K562 (cell line): ENCODE results near the gene KISS1R. TPM values are rescaled to one million over a fixed set of nuclear protein-coding genes. Genes with fewer than 3 reads are reported as not detected.

Source experiments
- ATAC-seq: fragments of 200-7000 bp; cut with Tn5 transposase; 3 replicates; pipeline ENCODE4 v1.9.1; 2020; ENCODE audit warnings: moderate library complexity
- BruUV-seq: library from RNA; stranded (reverse); fragments of 400-500 nt; replicated peaks from 2 replicates; lab custom pipeline; 2021; lab: Mats Ljungman, UMichigan
- CTCF ChIA-PET: fragments of 300-600 bp; formaldehyde crosslinking; extraction: SDS; loops from one replicate; lab custom pipeline; 2021; ENCODE audit warnings: low intra/inter-chr PET ratio; lab: Yijun Ruan, JAX
- POLR2A ChIA-PET: fragments of 300-600, 350-650 bp; sonication (Branson Sonifier 250); formaldehyde crosslinking; extraction: SDS; loops from one replicate; lab custom pipeline; 2021; ENCODE audit warnings: antibody characterized with exemption, inconsistent platforms; lab: Yijun Ruan, JAX
- DNase-seq, 4 experiments: peaks; one replicate each; pipeline versions ENCODE4 v3.0.0 to v3.0.0-alpha.2; 2011 to 2018; ENCODE audit warnings: low spot score in 3 of 4, mixed read lengths in 3 of 4; ENCODE audit errors: extremely low read depth in 1 of 4
- FAIRE-seq: peaks from 2 replicates; lab custom pipeline; 2011; peaks lifted over from hg19 to GRCh38; lab: Jason Lieb, UNC
- H2AFZ ChIP-seq: 2 replicates; pipeline ENCODE4 v1.6.0; 2011; ENCODE audit warnings: low read depth, low read length, control low read depth, inconsistent platforms
- H3K27ac ChIP-seq: fragments of 200-600 bp; 3 replicates; pipeline ENCODE4 v1.8.0; 2011; ENCODE audit warnings: low read depth, mild to moderate bottlenecking, control low read depth, inconsistent platforms, low read length, moderate library complexity, mixed read lengths; ENCODE audit errors: extremely low read depth
- H3K27me3 ChIP-seq, 2 experiments: fragments of 300-600 bp in 1 of 2; 2 replicates in 1 of 2; 3 replicates in 1 of 2; pipeline versions ENCODE4 v1.6.0 to v1.8.0; 2011; ENCODE audit warnings: inconsistent platforms in 2 of 2, low read length in 2 of 2, mild to moderate bottlenecking in 1 of 2, mixed read lengths in 1 of 2, moderate library complexity in 1 of 2; ENCODE audit not compliant: control insufficient read depth in 2 of 2, insufficient read depth in 2 of 2
- H3K36me3 ChIP-seq: fragments of 300-600 bp; 3 replicates; pipeline ENCODE4 v1.8.0; 2011; ENCODE audit warnings: mild to moderate bottlenecking, low read length, inconsistent platforms; ENCODE audit not compliant: control insufficient read depth, insufficient read depth
- H3K4me1 ChIP-seq, 2 experiments: fragments of 200-600 bp in 1 of 2; replicated peaks in 1 of 2; 2 replicates in 1 of 2; 3 replicates in 1 of 2; pipeline versions ENCODE4 v1.5.1 to v1.8.0; 2011; ENCODE audit warnings: inconsistent platforms in 2 of 2, low read length in 2 of 2, mild to moderate bottlenecking in 1 of 2, mixed read lengths in 1 of 2, moderate library complexity in 1 of 2; ENCODE audit not compliant: control insufficient read depth in 2 of 2, insufficient read depth in 2 of 2
- H3K4me2 ChIP-seq: 2 replicates; pipeline ENCODE4 v1.6.1; 2011; ENCODE audit warnings: low read length, control low read depth, inconsistent platforms, mixed read lengths; ENCODE audit not compliant: insufficient read depth
- H3K4me3 ChIP-seq: fragments of 200-600 bp; sonication (generic), shearing (Covaris generic); 2 replicates; pipeline ENCODE4 v1.5.1; 2016; ENCODE audit warnings: control low read depth, inconsistent platforms
- H3K79me2 ChIP-seq: fragments of 200-600 bp; 3 replicates; pipeline ENCODE4 v1.8.0; 2011; ENCODE audit warnings: low read length, inconsistent platforms; ENCODE audit not compliant: control insufficient read depth, insufficient read depth
- H3K9ac ChIP-seq, 2 experiments: 2 replicates each; pipeline versions ENCODE4 v1.6.0 to v1.6.1; 2011; ENCODE audit warnings: low read depth in 2 of 2, low read length in 2 of 2, control low read depth in 1 of 2, inconsistent platforms in 1 of 2, mild to moderate bottlenecking in 1 of 2, mixed read lengths in 1 of 2; ENCODE audit not compliant: insufficient read depth in 1 of 2
- H3K9me1 ChIP-seq: one replicate; pipeline ENCODE4 v1.6.0; 2011; ENCODE audit warnings: inconsistent platforms, mild to moderate bottlenecking, low read length, moderate library complexity; ENCODE audit not compliant: control insufficient read depth, insufficient read depth
- H3K9me3 ChIP-seq: replicated peaks from 2 replicates; pipeline ENCODE4 v1.5.1; 2011; ENCODE audit warnings: low read depth, low read length, inconsistent platforms; ENCODE audit not compliant: control insufficient read depth, insufficient read depth
- H4K20me1 ChIP-seq: replicated peaks from 2 replicates; pipeline ENCODE4 v1.6.1; 2011; ENCODE audit warnings: low read length, inconsistent platforms, mixed read lengths; ENCODE audit not compliant: control insufficient read depth, insufficient read depth
- ELF4 ChIP-seq: fragments of 450-650 bp; formaldehyde crosslinking; IDR thresholded peaks from 2 replicates; pipeline ENCODE4 v1.4.0; 2022; ENCODE audit warnings: missing genetic modification characterization
- GABPA ChIP-seq: fragments of 200-800 bp; sonication (Bioruptor generic); conservative IDR thresholded peaks from 2 replicates; pipeline ENCODE4 v1.6.1; 2016; ENCODE audit warnings: low read depth, missing genetic modification characterization, missing compliant biosample characterization
- HMG20B ChIP-seq: fragments of 250-450 bp; sonication (Bioruptor Pico); IDR thresholded peaks from 2 replicates; pipeline ENCODE4 v1.5.0; 2021; ENCODE audit warnings: mild to moderate bottlenecking
- HMGXB4 ChIP-seq: sonication (generic); formaldehyde crosslinking; IDR thresholded peaks from 2 replicates; pipeline ENCODE4 v1.8.1; 2023; ENCODE audit warnings: mild to moderate bottlenecking, missing genetic modification reagents
- POLR2A ChIP-seq: fragments of 450-650 bp; conservative IDR thresholded peaks from 2 replicates; pipeline ENCODE4 v1.6.1; 2016
- POLR2G ChIP-seq: fragments of 200-400 bp; formaldehyde crosslinking; IDR thresholded peaks from 2 replicates; pipeline ENCODE4 v1.6.1; 2017; ENCODE audit warnings: low read depth, mild to moderate bottlenecking, antibody characterized with exemption, low read length, moderate library complexity
- RBFOX2 ChIP-seq: fragments of 200-400 bp; formaldehyde crosslinking; IDR thresholded peaks from 2 replicates; pipeline ENCODE4 v1.6.1; 2017; ENCODE audit warnings: low read depth, mild to moderate bottlenecking, low read length, moderate library complexity
- RBM15 ChIP-seq: fragments of 200-400 bp; formaldehyde crosslinking; IDR thresholded peaks from 2 replicates; pipeline ENCODE4 v1.6.1; 2018; ENCODE audit warnings: mild to moderate bottlenecking, low read length, moderate library complexity; ENCODE audit not compliant: insufficient read depth
- SNRNP70 ChIP-seq: fragments of 200-400 bp; formaldehyde crosslinking; optimal IDR thresholded peaks from 2 replicates; pipeline ENCODE3; 2017; ENCODE audit warnings: low read depth, low read length
- SP2 ChIP-seq: IDR thresholded peaks from 2 replicates; pipeline ENCODE4 v1.6.1; 2011; ENCODE audit warnings: mild to moderate bottlenecking, low read depth, low read length, moderate library complexity; ENCODE audit not compliant: poor library complexity, severe bottlenecking; ENCODE audit errors: extremely low read depth
- SRF ChIP-seq, 2 experiments: fragments of 250-450, 450-650 bp in 1 of 2; sonication (Bioruptor Pico) in 1 of 2; sonication (generic) in 1 of 2; formaldehyde crosslinking; IDR thresholded peaks; 2 replicates each; pipeline versions ENCODE4 v1.5.0 to v1.5.1; 2020 to 2022; ENCODE audit warnings: mild to moderate bottlenecking in 1 of 2, missing genetic modification reagents in 1 of 2
- TAF1 ChIP-seq: IDR thresholded peaks from 2 replicates; pipeline ENCODE4 v1.6.1; 2011; ENCODE audit warnings: mild to moderate bottlenecking, low read length, moderate library complexity; ENCODE audit not compliant: insufficient read depth, control insufficient read depth, severe bottlenecking; ENCODE audit errors: extremely low read depth
- TEAD2 ChIP-seq: fragments of 450-650 bp; IDR thresholded peaks from 2 replicates; pipeline ENCODE4 v1.6.1; 2016; ENCODE audit warnings: missing genetic modification characterization, control low read depth, missing compliant biosample characterization
- ZNF143 ChIP-seq: sonication (generic); formaldehyde crosslinking; IDR thresholded peaks from 2 replicates; pipeline ENCODE4 v1.9.0; 2022; ENCODE audit warnings: mild to moderate bottlenecking, missing genetic modification reagents
- ZNF584 ChIP-seq: fragments of 200-800 bp; sonication (Bioruptor generic); IDR thresholded peaks from 2 replicates; pipeline ENCODE4 v1.6.1; 2016; ENCODE audit warnings: low read depth, mild to moderate bottlenecking, missing genetic modification characterization, missing compliant biosample characterization
- ZNF717 ChIP-seq: fragments of 250-450 bp; sonication (Bioruptor Pico); IDR thresholded peaks from 2 replicates; pipeline ENCODE4 v1.5.0; 2021
- WGBS: fragments of 100-300 bp; shearing (Covaris generic); methylation state at CpG from one replicate; pipeline ENCODE4 v1.1.6; 2016; ENCODE audit warnings: low coverage, mixed read lengths; ENCODE audit not compliant: insufficient coverage; ENCODE audit errors: missing lambda C conversion rate; 5-methylcytosine and 5-hydroxymethylcytosine counted together
- in situ Hi-C: fragments of 300-500 bp; cut with MboI; formaldehyde crosslinking; loops from 4 replicates; pipeline ENCODE4 v1.15.0; 2018; ENCODE audit warnings: inconsistent platforms, mixed read lengths
- intact Hi-C: fragments of 100-400 bp; cut with micrococcal nuclease; formaldehyde crosslinking; loops from 2 replicates; pipeline ENCODE4 v1.14.2; 2022
- polyA plus RNA-seq, 8 experiments: library from polyadenylated mRNA; depleted of rRNA in 4 of 8; stranded (reverse) in 5 of 8; unstranded in 3 of 8; fragments of >200 nt; fragmentation: Nextera tagmentation in 2 of 8; fragmentation: Illumina TruSeq in 1 of 8; extraction: Ambion mirVana in 2 of 8; extraction: Trizol in 1 of 8; gene quantifications; 2 replicates each; pipeline versions ENCODE4 v1.2.1 to v1.2.3, GENCODE V29; 2011 to 2014; ENCODE audit warnings: inconsistent platforms in 1 of 8, missing spikeins in 1 of 8
- total RNA-seq, 7 experiments: library from RNA; depleted of rRNA in 6 of 7; stranded (reverse); fragments of >200 nt in 6 of 7; fragmentation: Illumina TruSeq in 2 of 7; extraction: Trizol in 2 of 7; gene quantifications; 2 replicates each; pipeline versions ENCODE4 v1.2.1 to v1.2.3, GENCODE V29; 2011 to 2021; ENCODE audit warnings: low replicate concordance in 1 of 7

Gene KISS1R
- total and polyA plus RNA-seq, 9 of the 15 experiments (the other 6 are each of a cell fraction or from before 2014, with no cell fraction given): 0.37 to 39.4 (median 2.0) TPM

GRCh38 chr19:890831-891230, 26.3 kb upstream of the KISS1R start:
- TF ChIP-seq TAF1 (no peak), HMGXB4 (CRISPR knock-in tag) (no peak), ELF4 (no peak), POLR2G (peak; percentile 21; the same call in 1 of the 2 replicates), RBM15 (no peak), GABPA (tag) (no peak), RBFOX2 (0 out of 2 replicates have a peak, but pooled peaks have one; percentile 1), ZNF143 (CRISPR knock-in tag) (no peak), TEAD2 (no peak), ZNF584 (no peak), SNRNP70 (no peak), SP2 (no peak), SRF (CRISPR knock-in tag; IDR thresholded peaks at IDR 0.05) (no peak), POLR2A (no peak), HMG20B (CRISPR knock-in tag) (no peak), ZNF717 (CRISPR knock-in tag) (no peak)
- Histone ChIP-seq H3K79me2 (peaks cover 40% of the 10 kb centered on the region), H3K4me1 (peaks cover 9 to 61% of the 10 kb centered on the region in 2 experiments; a peak in 4 of 5 replicates), H3K9ac (0 out of 4 replicates have a peak overlapping the region, but pooled peaks of 1 of the 2 experiments have one; percentile 2), H2AFZ (no peak overlapping the region), H3K4me3 (no peak overlapping the region), H3K9me3 (no peaks in the 10 kb centered on the region), H3K36me3 (peaks cover 46% of the 10 kb centered on the region; the same call in 2 of the 3 replicates), H3K27ac (no peak overlapping the region), H3K9me1 (no peaks in the 10 kb centered on the region), H4K20me1 (peaks cover 6% of the 10 kb centered on the region), H3K27me3 (no peaks in the 10 kb centered on the region), H3K4me2 (no peak overlapping the region)
- ChIA-PET CTCF (no interaction called here), POLR2A (interaction anchor here (0.5 to 0.6 kb wide), 2 partner anchors 11 to 12 kb away, joined by 3 read pairs; no protein-coding TSS in a partner anchor)
- DNase-seq (no peak), ATAC-seq (no peak), FAIRE-seq (no peak)
- WGBS: 93% methylated on average over 16 of the region's 18 CpGs
- intact Hi-C loops (no loop called here), in situ Hi-C loops (no loop called here)
- BruUV-seq: no TSS peak
